Vagina (tissue), 2 donors: ENCODE measurements around the gene TWIST2. TPM values are rescaled to one million over a fixed set of nuclear protein-coding genes. Genes with fewer than 3 reads are reported as not detected.

Experiments used
- DNase-seq, 2 donors: peaks; one replicate each; pipeline ENCODE4 v3.0.0-alpha.2; 2017; ENCODE audit errors: extremely low spot score in 2 of 2
- H3K27ac ChIP-seq: fragments of 200-600 bp; sonication (generic); one replicate; pipeline ENCODE4 v1.5.1; 2019
- H3K27me3 ChIP-seq: fragments of 200-600 bp; sonication (generic); one replicate; pipeline ENCODE4 v1.5.1; 2019
- H3K36me3 ChIP-seq, 2 donors: fragments of 200-600 bp; sonication (generic); one replicate each; pipeline ENCODE4 v1.5.1; 2017 to 2019
- H3K4me1 ChIP-seq: fragments of 200-600 bp; sonication (generic); one replicate; pipeline ENCODE4 v1.5.1; 2019
- H3K4me3 ChIP-seq, 2 donors: fragments of 200-600 bp; sonication (generic); 1 replicate in 1 of 2; 2 replicates in 1 of 2; pipeline ENCODE4 v1.5.1; 2016 to 2019
- H3K9me3 ChIP-seq: fragments of 200-600 bp; sonication (generic); one replicate; pipeline ENCODE4 v1.5.1; 2019
- POLR2A ChIP-seq, 2 donors: fragments of 450-650 bp; IDR thresholded peaks; one replicate each; pipeline ENCODE4 v1.6.1; 2017; ENCODE audit warnings: antibody characterized with exemption in 2 of 2, mild to moderate bottlenecking in 2 of 2, moderate library complexity in 2 of 2
- POLR2AphosphoS5 ChIP-seq, 2 donors: sonication (generic); formaldehyde crosslinking; IDR thresholded peaks; one replicate each; pipeline ENCODE4 v1.9.0; 2017; ENCODE audit warnings: antibody characterized with exemption in 2 of 2, mild to moderate bottlenecking in 2 of 2, low read depth in 1 of 2; ENCODE audit not compliant: insufficient read depth in 1 of 2
- intact Hi-C: fragments of 100-400 bp; cut with DNase I; formaldehyde crosslinking; loops from one replicate; pipeline ENCODE4 v1.15.1; 2023
- total RNA-seq: library from RNA; depleted of rRNA; stranded (reverse); fragments of >200 nt; gene quantifications from one replicate; pipeline ENCODE4 v1.2.3, GENCODE V29; 2016
- TF ChIP-seq, protein P1 (sequence below), 3 experiments: fragments of 450-650 bp in 2 of 3; fragments of 200-600 bp in 1 of 3; sonication (generic) in 1 of 3; IDR thresholded peaks; one replicate each; pipeline ENCODE4 v1.5.1; 2017 to 2019; ENCODE audit warnings: antibody characterized with exemption in 3 of 3, mild to moderate bottlenecking in 2 of 3, moderate library complexity in 2 of 3

TWIST2 gene
- total RNA-seq, 1 donor from 2014 or later: 214 TPM

DNA sequence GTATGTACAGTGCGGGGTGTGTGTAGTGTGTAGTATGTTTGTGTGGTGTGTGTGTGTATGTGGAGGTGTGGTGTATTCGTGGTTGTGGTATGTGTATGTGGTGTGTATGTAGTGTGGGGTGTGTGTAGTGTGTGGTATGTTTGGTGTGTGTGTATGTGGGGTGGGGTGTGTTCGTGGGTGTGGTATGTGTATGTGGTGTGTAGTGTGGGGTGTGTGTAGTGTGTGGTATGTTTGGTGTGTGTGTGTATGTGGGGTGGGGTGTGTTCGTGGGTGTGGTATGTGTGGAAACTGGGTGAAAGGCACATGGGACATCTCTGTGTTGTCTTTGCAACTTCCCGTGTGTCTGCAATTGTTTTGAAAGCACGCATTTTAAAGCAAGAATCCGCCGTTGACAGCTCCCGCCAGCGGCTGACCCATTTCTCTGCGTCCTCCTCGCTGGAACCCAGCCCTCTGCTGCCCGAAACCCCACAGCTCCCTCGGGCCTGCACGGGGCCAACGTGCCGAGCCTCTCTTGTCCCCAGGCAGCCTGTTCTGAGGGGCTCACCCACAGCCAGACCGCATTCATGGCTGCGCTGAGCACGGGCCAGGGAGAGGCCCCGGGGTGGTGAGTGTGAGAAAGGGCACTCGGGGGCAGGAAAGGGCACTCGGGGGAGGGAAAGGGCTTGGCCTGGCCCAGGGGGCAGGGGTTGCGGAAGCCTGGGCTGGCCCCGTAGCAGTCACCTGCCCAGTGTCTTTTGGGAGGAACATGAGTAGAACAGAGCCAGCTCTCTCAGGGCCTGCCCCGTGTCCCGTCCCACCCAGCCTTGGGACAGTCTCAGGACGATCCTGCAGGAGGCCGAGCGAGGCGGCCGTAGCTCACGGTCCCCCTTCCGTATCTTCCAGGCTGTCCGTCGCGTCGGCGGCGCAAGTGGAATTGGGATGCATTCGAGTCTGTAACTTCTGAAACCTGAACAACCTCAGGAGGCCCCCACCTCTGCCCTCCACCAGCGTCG lies 61.4 kb downstream of the TWIST2 start:
- Histone ChIP-seq H3K27ac (peak overlapping the region; percentile 82), H3K36me3 (no peaks in the 10 kb centered on the region), H3K27me3 (no peaks in the 10 kb centered on the region), H3K4me1 (peaks cover 32% of the 10 kb centered on the region), H3K9me3 (no peaks in the 10 kb centered on the region), H3K4me3 (no peak overlapping the region)
- no peak for DNase-seq
- intact Hi-C loops: no loop called here
- TF ChIP-seq POLR2A (IDR thresholded peaks at IDR 0.05) (no peak), POLR2AphosphoS5 (IDR thresholded peaks at IDR 0.05; ENCODE audit: insufficient read depth in 1 of 2, low read depth in 1 of 2) (peak in 1 of 2 donors; percentile 53)

DNA sequence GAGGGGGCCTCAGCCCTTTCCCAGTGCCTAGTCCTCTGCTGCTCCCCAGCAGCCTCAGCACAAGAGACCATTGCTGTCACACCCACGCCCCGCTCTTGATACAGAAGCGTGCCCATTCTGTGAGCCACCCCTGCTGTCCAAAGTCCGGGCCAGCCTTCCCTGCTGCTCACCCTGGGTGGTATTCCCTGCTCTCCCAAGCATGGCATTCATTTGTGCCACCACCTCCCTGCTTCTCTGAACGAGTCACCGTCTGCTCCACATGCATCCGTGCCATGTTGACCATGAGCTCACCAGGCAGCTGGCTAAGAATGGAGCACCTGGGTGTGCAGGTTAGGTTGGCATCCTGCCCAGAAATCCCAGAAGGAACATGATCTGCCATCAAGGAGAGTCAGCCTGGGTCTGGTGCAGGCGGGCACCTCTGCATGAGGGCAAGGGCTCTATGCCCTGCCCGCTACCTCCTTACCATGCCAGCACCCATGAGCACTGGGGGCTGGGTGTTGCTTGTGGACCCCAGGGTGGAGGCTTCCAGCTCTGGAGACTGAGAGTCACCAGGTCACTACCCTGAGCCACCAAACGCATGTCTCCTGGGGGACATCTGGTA lies 63.0 kb downstream of the TWIST2 start:
- no peak for DNase-seq
- no peaks in the 10 kb centered on the region for H3K36me3 ChIP-seq
- intact Hi-C loops: no loop called here

DNA sequence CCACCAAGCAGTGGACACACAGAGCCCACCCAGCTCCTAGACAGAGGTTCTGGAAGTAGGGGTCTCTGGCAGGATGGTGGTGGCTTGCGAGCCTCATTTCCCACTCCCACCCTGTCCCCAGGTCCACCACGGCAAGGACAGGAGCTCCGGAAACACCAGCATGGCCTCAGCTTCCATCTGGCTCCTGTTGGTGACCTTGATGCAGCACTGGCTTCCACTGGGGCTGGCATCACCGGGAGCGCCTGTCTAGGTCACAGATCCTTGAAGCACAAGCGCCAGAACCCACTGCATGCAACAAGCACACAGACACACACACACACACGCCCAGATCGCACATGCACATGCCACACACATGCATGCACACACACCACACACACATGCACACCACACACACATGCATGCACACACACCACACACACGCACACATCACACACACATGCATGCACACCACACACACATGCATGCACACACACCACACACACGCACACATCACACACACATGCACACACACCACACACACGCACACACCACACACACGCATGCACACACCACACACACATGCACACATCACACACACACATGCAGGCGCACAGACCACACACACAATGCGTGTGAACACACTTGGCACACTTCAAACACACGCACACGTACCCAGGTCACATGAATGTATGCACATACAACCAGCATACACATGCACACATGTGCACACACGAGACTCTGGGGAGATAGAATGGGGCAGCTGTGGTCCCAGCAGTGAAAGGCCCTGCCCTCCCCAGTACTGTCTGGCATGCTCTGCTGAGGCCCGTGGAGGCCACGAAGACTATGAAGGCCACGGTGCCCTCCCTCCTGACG lies 63.7 kb downstream of the TWIST2 start:
- Histone ChIP-seq H3K36me3 (no peaks in the 10 kb centered on the region), H3K27ac (no peak overlapping the region), H3K4me1 (peaks cover 26% of the 10 kb centered on the region), H3K4me3 (no peak overlapping the region), H3K9me3 (no peaks in the 10 kb centered on the region), H3K27me3 (no peaks in the 10 kb centered on the region)
- TF ChIP-seq POLR2AphosphoS5 (IDR thresholded peaks at IDR 0.05; ENCODE audit: insufficient read depth in 1 of 2, low read depth in 1 of 2): no peak
- no peak for TF ChIP-seq POLR2A (IDR thresholded peaks at IDR 0.05)
- TF ChIP-seq, protein P1, sequence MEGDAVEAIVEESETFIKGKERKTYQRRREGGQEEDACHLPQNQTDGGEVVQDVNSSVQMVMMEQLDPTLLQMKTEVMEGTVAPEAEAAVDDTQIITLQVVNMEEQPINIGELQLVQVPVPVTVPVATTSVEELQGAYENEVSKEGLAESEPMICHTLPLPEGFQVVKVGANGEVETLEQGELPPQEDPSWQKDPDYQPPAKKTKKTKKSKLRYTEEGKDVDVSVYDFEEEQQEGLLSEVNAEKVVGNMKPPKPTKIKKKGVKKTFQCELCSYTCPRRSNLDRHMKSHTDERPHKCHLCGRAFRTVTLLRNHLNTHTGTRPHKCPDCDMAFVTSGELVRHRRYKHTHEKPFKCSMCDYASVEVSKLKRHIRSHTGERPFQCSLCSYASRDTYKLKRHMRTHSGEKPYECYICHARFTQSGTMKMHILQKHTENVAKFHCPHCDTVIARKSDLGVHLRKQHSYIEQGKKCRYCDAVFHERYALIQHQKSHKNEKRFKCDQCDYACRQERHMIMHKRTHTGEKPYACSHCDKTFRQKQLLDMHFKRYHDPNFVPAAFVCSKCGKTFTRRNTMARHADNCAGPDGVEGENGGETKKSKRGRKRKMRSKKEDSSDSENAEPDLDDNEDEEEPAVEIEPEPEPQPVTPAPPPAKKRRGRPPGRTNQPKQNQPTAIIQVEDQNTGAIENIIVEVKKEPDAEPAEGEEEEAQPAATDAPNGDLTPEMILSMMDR (IDR thresholded peaks at IDR 0.05): no peak
- no peak for DNase-seq
- intact Hi-C loops: no loop called here

More for the DNA sequence above, 63.0 kb downstream of the TWIST2 start:
- H3K27me3 ChIP-seq: no peaks in the 10 kb centered on the region
- H3K4me1 ChIP-seq: peaks cover 26% of the 10 kb centered on the region
- H3K27ac ChIP-seq: peak overlapping the region; percentile 20
- TF ChIP-seq, protein P1 (IDR thresholded peaks at IDR 0.05): no peak
- TF ChIP-seq POLR2A (IDR thresholded peaks at IDR 0.05): no peak
- TF ChIP-seq POLR2AphosphoS5 (IDR thresholded peaks at IDR 0.05; ENCODE audit: insufficient read depth in 1 of 2, low read depth in 1 of 2): peak in 1 of 2 donors; percentile 57
- no peaks in the 10 kb centered on the region for H3K9me3 ChIP-seq
- no peak overlapping the region for H3K4me3 ChIP-seq

DNA sequence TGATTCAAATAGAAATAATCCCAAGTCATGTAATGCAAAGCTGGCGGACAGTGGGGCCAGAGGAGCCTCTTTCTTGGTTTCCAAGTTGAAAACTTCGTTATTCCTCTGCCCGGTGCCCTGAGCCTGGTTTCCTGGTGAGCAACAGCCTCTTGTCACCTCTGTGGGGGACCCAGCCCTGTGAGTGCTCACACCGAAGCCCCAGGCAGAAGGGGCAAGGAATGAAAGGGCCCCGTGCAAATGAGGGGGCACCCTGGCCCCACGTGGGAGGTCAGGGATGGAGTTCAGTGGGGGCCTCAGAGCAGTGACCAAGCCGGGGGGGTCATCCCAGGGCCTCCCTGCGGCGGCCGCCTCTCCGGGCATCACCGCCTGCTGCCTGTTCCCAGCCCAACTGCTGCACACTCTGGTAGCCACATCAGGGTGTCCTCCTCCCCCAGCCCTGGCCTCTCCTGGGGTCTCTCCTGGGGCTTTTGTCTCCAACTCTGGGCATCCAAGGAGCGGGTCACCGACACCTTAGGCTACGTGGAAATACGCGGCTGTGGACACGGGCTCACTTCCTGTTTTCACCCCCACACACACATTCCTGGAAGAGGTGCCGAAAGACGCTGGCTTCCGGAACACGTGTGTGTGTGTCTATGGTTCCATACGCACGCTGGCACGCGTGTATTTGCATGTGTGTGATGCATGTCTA lies 64.5 kb downstream of the TWIST2 start:
- peak overlapping the region; percentile 27 for H3K27ac ChIP-seq
- peaks cover 18% of the 10 kb centered on the region for H3K4me1 ChIP-seq
- intact Hi-C loops: no loop called here
- no peaks in the 10 kb centered on the region for H3K36me3 ChIP-seq
- H3K4me3 ChIP-seq: no peak overlapping the region
- peak in 1 of 2 donors; percentile 15 for TF ChIP-seq POLR2AphosphoS5 (IDR thresholded peaks at IDR 0.05; ENCODE audit: insufficient read depth in 1 of 2, low read depth in 1 of 2)
- TF ChIP-seq, protein P1 (IDR thresholded peaks at IDR 0.05): no peak
- H3K27me3 ChIP-seq: no peaks in the 10 kb centered on the region
- DNase-seq: no peak
- H3K9me3 ChIP-seq: no peaks in the 10 kb centered on the region
